G401 (cell line): ENCODE results near the gene GDA. TPM values are rescaled to one million over a fixed set of nuclear protein-coding genes. Genes with fewer than 3 reads are reported as not detected.

ENCODE experiments used
- DNase-seq: peaks from one replicate; pipeline ENCODE4 v3.0.0-alpha.2; 2015; ENCODE audit warnings: low spot score
- in situ Hi-C: cut with HindIII; loops from 2 replicates; pipeline ENCODE4 v1.10.0; 2016; ENCODE audit warnings: low sequenced_read_pairs, mixed read lengths
- total RNA-seq: library from RNA; depleted of rRNA; stranded (reverse); fragments of >200 nt; shearing (Covaris generic); gene quantifications from 2 replicates; pipeline ENCODE4 v1.2.3, GENCODE V29; 2014

GDA gene
- total RNA-seq, 1 experiment from 2014 or later, result not detected

GRCh38 chr9:72145733-72146505, 3.3 kb upstream of the GDA start:
- no peak for DNase-seq
- in situ Hi-C loops, result no loop called here

- no peak for DNase-seq
- in situ Hi-C loops, result no loop called here
Observed at GRCh38 chr9:72147676-72148075, 1.6 kb upstream of the GDA start.

GRCh38 chr9:72150127-72150526, 887 bp downstream of the GDA start:
- in situ Hi-C loops, result no loop called here

GRCh38 chr9:72150661-72151060, 1.4 kb downstream of the GDA start:
- no peak for DNase-seq
- in situ Hi-C loops, result no loop called here

More at GRCh38 chr9:72150127-72150526, 887 bp downstream of the GDA start:
- DNase-seq, result no peak

- in situ Hi-C loops, result no loop called here
Observed at GRCh38 chr9:72151104-72151503, 1.9 kb downstream of the GDA start.

GRCh38 chr9:72154468-72155285, 5.4 kb downstream of the GDA start:
- no peak for DNase-seq
- in situ Hi-C loops, result no loop called here

More at GRCh38 chr9:72151104-72151503, 1.9 kb downstream of the GDA start:
- no peak for DNase-seq

- no peak for DNase-seq
- in situ Hi-C loops, result no loop called here
Observed at GRCh38 chr9:72155301-72155700, 6.1 kb downstream of the GDA start.

GRCh38 chr9:72156586-72156985, 7.3 kb downstream of the GDA start:
- in situ Hi-C loops, result no loop called here
- no peak for DNase-seq

- in situ Hi-C loops, result no loop called here
- DNase-seq, result no peak
Observed at GRCh38 chr9:72158680-72159079, 9.4 kb downstream of the GDA start.

- in situ Hi-C loops, result no loop called here
Observed at GRCh38 chr9:72160446-72161123, 11.3 kb downstream of the GDA start.

GRCh38 chr9:72165326-72165725, 16.1 kb downstream of the GDA start:
- in situ Hi-C loops, result no loop called here
- DNase-seq, result no peak

More at GRCh38 chr9:72160446-72161123, 11.3 kb downstream of the GDA start:
- DNase-seq, result no peak

GRCh38 chr9:72165821-72166547, 16.7 kb downstream of the GDA start:
- in situ Hi-C loops, result no loop called here
- DNase-seq, result no peak

- in situ Hi-C loops, result no loop called here
- no peak for DNase-seq
Observed at GRCh38 chr9:72168075-72168474, 18.8 kb downstream of the GDA start.

GRCh38 chr9:72169178-72169577, 19.9 kb downstream of the GDA start:
- no peak for DNase-seq
- in situ Hi-C loops, result no loop called here

- DNase-seq, result no peak
- in situ Hi-C loops, result no loop called here
Observed at GRCh38 chr9:72173080-72173479, 23.8 kb downstream of the GDA start.

GRCh38 chr9:72185561-72185960, 36.3 kb downstream of the GDA start:
- no peak for DNase-seq
- in situ Hi-C loops, result no loop called here

GRCh38 chr9:72187121-72187695, 38.0 kb downstream of the GDA start:
- DNase-seq, result no peak
- in situ Hi-C loops, result no loop called here

GRCh38 chr9:72188232-72188631, 39.0 kb downstream of the GDA start:
- no peak for DNase-seq
- in situ Hi-C loops, result no loop called here

GRCh38 chr9:72193478-72193881, 44.2 kb downstream of the GDA start:
- in situ Hi-C loops, result no loop called here
- no peak for DNase-seq
